Epithelial cell of proximal tubule (primary cell): ENCODE measurements around the gene FMNL3. TPM values are rescaled to one million over a fixed set of nuclear protein-coding genes. Genes with fewer than 3 reads are reported as not detected.
A peak's percentile ranks its signal among the peaks of the same experiment; 100 is the strongest.
"Not testable (repeated sequence)": the region's sequence is repeated elsewhere in the genome, so short reads cannot be mapped to it uniquely, and the experiment has no call there.

Source experiments
- DNase-seq: peaks from one replicate; pipeline ENCODE4 v3.0.0-alpha.2; 2011; ENCODE audit warnings: low read depth
- H3K4me3 ChIP-seq: 2 replicates; pipeline ENCODE4 v1.5.1; 2011; ENCODE audit warnings: low read depth, mild to moderate bottlenecking, low read length
- total RNA-seq: library from RNA; depleted of rRNA; stranded (reverse); fragments of >200 nt; gene quantifications from 2 replicates; pipeline ENCODE4 v1.2.3, GENCODE V29; 2015
- TF ChIP-seq, protein P1 (sequence below): conservative IDR thresholded peaks from 2 replicates; pipeline ENCODE4 v1.5.1; 2012; ENCODE audit warnings: low read depth, mild to moderate bottlenecking, low read length

Gene FMNL3
- total RNA-seq, 1 donor from 2014 or later = 21.7 TPM

- DNase-seq = no peak
- peak overlapping the region; percentile 64 for H3K4me3 ChIP-seq
- TF ChIP-seq, protein P1, sequence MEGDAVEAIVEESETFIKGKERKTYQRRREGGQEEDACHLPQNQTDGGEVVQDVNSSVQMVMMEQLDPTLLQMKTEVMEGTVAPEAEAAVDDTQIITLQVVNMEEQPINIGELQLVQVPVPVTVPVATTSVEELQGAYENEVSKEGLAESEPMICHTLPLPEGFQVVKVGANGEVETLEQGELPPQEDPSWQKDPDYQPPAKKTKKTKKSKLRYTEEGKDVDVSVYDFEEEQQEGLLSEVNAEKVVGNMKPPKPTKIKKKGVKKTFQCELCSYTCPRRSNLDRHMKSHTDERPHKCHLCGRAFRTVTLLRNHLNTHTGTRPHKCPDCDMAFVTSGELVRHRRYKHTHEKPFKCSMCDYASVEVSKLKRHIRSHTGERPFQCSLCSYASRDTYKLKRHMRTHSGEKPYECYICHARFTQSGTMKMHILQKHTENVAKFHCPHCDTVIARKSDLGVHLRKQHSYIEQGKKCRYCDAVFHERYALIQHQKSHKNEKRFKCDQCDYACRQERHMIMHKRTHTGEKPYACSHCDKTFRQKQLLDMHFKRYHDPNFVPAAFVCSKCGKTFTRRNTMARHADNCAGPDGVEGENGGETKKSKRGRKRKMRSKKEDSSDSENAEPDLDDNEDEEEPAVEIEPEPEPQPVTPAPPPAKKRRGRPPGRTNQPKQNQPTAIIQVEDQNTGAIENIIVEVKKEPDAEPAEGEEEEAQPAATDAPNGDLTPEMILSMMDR = no peak
These were observed 85.3 kb downstream of the FMNL3 start for GRCh38 chr12:49621651-49622500.

DNA sequence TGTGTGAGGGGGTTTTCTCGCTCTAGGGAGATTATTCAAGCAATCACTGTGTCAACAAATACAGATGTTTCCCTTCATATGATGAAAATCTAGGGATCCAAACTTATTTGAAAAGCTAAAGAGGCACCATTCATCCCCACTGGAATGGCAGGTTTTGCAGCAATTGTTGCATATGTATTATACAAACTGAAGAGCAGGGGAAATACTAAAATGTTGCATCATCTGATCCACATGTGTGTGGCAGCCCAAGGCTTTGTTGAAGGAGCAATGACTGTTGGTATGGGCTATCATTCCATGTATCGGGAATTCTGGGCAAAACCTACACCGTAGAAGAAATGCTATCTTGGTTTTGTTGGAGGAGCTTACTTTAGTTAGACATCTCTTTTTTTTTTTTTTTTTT is 87.9 kb downstream of the FMNL3 start:
- TF ChIP-seq, protein P1 = no peak
- H3K4me3 ChIP-seq = no peak overlapping the region
- no peak for DNase-seq

- no peak overlapping the region for H3K4me3 ChIP-seq
- no peak for DNase-seq
- TF ChIP-seq, protein P1 = no peak
These were observed 88.6 kb downstream of the FMNL3 start for GRCh38 chr12:49618576-49618975.

GRCh38 chr12:49616533-49617219 is 90.5 kb downstream of the FMNL3 start:
- TF ChIP-seq, protein P1 = no peak
- no peak overlapping the region for H3K4me3 ChIP-seq
- no peak for DNase-seq

DNA sequence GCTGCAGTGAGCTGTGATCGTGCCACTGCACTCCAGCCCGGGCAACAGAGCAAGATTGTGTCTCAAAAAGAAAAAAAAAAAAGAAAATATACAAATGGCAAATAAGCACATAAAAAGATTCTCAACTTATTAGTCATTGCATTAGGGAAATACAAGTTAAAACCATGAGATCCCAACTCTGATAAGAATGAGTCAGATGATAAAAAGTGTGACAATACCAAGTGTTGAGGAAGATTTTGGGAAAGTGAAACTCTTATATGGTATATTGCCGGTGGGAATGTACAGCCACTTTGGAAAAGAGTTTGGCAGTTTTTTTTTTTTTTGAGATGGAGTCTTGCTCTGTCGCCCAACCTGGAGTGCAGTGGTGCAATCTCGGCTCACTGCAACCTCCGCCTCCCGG is 91.5 kb downstream of the FMNL3 start:
- TF ChIP-seq, protein P1 = no peak
- H3K4me3 ChIP-seq = no peak overlapping the region
- DNase-seq = no peak

DNA sequence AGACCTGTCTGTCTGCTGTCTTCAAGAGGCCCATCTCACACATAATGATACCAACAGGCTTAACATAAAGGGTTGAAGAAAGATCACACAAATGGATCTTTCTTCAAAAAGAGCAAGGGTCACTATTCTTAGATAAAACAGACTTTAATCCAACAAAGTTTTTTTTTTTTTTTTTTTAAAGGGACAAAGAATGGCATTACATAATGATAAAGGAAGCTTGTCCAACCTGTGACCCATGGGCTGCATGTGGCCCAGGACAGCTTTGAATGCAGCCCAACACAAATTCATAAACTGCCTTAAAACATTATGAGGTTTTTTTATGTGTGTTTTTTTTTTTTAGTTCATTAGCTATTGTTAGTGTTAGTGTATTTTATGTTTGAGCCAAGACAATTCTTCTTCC is 95.0 kb downstream of the FMNL3 start:
- TF ChIP-seq, protein P1 = no peak
- no peak for DNase-seq
- no peak overlapping the region for H3K4me3 ChIP-seq

DNA sequence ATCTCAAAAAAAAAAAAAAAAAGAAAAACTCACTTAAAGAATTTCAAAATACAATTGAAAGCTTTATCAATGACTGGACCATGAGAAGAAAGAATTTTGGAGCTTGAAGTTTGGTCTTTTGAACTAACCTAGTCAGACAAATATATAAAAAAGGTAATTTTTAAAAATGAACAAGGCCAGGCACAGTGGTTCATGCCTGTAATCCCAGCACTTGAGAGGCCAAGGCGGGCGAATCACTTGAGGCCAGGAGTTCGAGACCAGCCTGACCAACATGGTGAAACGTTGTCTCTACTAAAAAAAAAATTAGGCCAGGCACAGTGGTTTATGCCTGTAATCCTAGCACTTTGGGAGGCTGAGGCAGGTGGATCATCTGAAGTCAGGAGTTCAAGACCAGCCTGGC is 96.4 kb downstream of the FMNL3 start:
- H3K4me3 ChIP-seq, DNase-seq: not testable (repeated sequence)
